Measurements from ENCODE around the gene MYO18A. TPM values are rescaled to one million over a fixed set of nuclear protein-coding genes. Genes with fewer than 3 reads are reported as not detected.

MYO18A gene
- total RNA-seq, 1 donor: 39.8 TPM

- Histone ChIP-seq H3K79me2 (ENCODE audit: insufficient read depth, low read length) (peaks cover 16% of the 10 kb centered on the region), H3K4me2 (ENCODE audit: insufficient read depth, low read length) (no peak overlapping the region)
Observed at GRCh38 chr17:29126268-29126930, 53.8 kb downstream of the MYO18A start.

GRCh38 chr17:29125651-29126050, 54.5 kb downstream of the MYO18A start:
- no peak overlapping the region for H3K4me2 ChIP-seq (ENCODE audit: insufficient read depth, low read length)
- peaks cover 10% of the 10 kb centered on the region for H3K79me2 ChIP-seq (ENCODE audit: insufficient read depth, low read length)
- H3K27ac ChIP-seq (ENCODE audit: low read depth, low read length): no peak overlapping the region
- no peak overlapping the region for H3K4me3 ChIP-seq (ENCODE audit: insufficient read depth, low read length)
- no peak overlapping the region for H2AFZ ChIP-seq (ENCODE audit: low read length)
- H3K9me3 ChIP-seq (ENCODE audit: low read depth, low read length): no peaks in the 10 kb centered on the region
- no peak for DNase-seq (ENCODE audit: insufficient read length, low spot score, missing footprints)
- no peaks in the 10 kb centered on the region for H3K4me1 ChIP-seq (ENCODE audit: insufficient read depth, low read length)
- H3K36me3 ChIP-seq (ENCODE audit: insufficient read depth, low read length): peaks cover 8% of the 10 kb centered on the region
- no peak for TF ChIP-seq CTCF (IDR thresholded peaks at IDR 0.05; ENCODE audit: extremely low read depth, low read depth, low read length)
- H4K20me1 ChIP-seq (ENCODE audit: insufficient read depth, low read length): peaks cover 27% of the 10 kb centered on the region
- no peaks in the 10 kb centered on the region for H3K27me3 ChIP-seq (ENCODE audit: insufficient read depth, low read length)

More at GRCh38 chr17:29126268-29126930, 53.8 kb downstream of the MYO18A start:
- Histone ChIP-seq H2AFZ (ENCODE audit: low read length) (no peak overlapping the region), H3K27me3 (ENCODE audit: insufficient read depth, low read length) (no peaks in the 10 kb centered on the region), H3K27ac (ENCODE audit: low read depth, low read length) (no peak overlapping the region), H3K36me3 (ENCODE audit: insufficient read depth, low read length) (peaks cover 5% of the 10 kb centered on the region), H3K4me1 (ENCODE audit: insufficient read depth, low read length) (peaks cover 7% of the 10 kb centered on the region), H4K20me1 (ENCODE audit: insufficient read depth, low read length) (peaks cover 27% of the 10 kb centered on the region), H3K9me3 (ENCODE audit: low read depth, low read length) (no peaks in the 10 kb centered on the region), H3K4me3 (ENCODE audit: insufficient read depth, low read length) (no peak overlapping the region)
- TF ChIP-seq CTCF (IDR thresholded peaks at IDR 0.05; ENCODE audit: extremely low read depth, low read depth, low read length): no peak
- DNase-seq (ENCODE audit: insufficient read length, low spot score, missing footprints): no peak

DNA sequence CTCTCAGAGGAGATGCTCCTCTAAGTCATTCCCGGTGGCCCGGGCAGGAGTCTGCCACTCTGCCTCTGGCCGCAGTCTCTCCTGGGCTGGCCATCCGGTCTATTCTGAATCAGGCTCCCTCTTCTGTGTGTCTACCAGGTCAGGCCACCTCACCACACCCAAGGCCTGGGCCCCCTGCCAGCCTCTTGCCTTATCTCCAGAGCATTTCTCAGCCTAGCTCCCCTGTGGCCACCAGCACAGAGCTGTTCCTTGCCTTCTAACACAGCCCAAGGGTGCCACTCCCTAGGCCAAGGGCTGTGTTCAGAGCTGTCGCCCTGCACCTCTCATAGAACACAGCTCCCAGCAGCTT, 55.3 kb downstream of the MYO18A start:
- Histone ChIP-seq H3K4me3 (ENCODE audit: insufficient read depth, low read length) (no peak overlapping the region), H3K36me3 (ENCODE audit: insufficient read depth, low read length) (peaks cover 8% of the 10 kb centered on the region), H3K79me2 (ENCODE audit: insufficient read depth, low read length) (peaks cover 8% of the 10 kb centered on the region), H3K9me3 (ENCODE audit: low read depth, low read length) (no peaks in the 10 kb centered on the region), H3K27ac (ENCODE audit: low read depth, low read length) (no peak overlapping the region), H3K4me1 (ENCODE audit: insufficient read depth, low read length) (no peaks in the 10 kb centered on the region), H2AFZ (ENCODE audit: low read length) (no peak overlapping the region), H3K27me3 (ENCODE audit: insufficient read depth, low read length) (no peaks in the 10 kb centered on the region), H4K20me1 (ENCODE audit: insufficient read depth, low read length) (peaks cover 27% of the 10 kb centered on the region), H3K4me2 (ENCODE audit: insufficient read depth, low read length) (no peak overlapping the region)
- TF ChIP-seq CTCF (IDR thresholded peaks at IDR 0.05; ENCODE audit: extremely low read depth, low read depth, low read length): no peak
- peak; percentile 59 for DNase-seq (ENCODE audit: insufficient read length, low spot score, missing footprints)

DNA sequence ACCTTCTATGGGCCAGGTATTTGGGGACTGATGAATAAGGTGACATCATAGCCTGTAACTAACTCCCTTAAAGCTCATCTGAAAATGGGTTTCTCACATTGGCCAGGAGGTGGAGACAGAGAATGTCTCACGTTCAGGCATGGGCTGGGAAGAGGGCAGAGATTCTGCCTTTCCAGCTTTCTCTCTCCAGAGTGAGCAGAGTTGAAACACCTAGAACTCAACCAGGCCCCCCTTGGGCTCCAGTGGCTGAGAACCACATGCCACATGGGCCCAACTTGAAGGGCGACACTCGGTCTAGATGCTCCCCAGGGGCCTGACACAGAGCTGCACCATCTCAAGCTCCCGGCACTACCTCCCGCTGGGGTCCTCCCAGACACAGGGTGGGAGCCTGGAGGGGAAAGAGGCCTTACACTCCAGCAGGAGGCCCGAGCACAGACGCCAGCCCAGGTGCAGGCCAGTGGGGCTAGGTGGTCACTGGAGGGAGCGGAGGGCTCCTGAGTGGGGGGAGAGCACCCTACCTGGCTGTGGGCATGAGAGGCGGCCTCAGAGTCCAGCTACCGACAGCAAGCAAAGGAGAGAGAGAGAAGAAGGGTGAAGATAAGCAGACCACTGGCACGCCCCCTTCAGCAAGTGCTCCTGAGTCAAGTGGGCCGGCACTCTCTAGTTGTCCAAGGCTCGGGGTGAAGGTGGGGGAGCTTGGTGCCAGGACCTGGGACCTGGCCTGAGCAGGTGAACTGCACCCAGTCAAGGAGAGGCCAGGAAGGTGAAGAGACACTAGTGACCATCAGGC, 55.9 kb downstream of the MYO18A start:
- H3K4me2 ChIP-seq (ENCODE audit: insufficient read depth, low read length): no peak overlapping the region
- no peaks in the 10 kb centered on the region for H3K9me3 ChIP-seq (ENCODE audit: low read depth, low read length)
- DNase-seq (ENCODE audit: insufficient read length, low spot score, missing footprints): peak; percentile 96
- H3K36me3 ChIP-seq (ENCODE audit: insufficient read depth, low read length): peaks cover 8% of the 10 kb centered on the region
- no peak overlapping the region for H2AFZ ChIP-seq (ENCODE audit: low read length)
- peak; percentile 83 for TF ChIP-seq CTCF (IDR thresholded peaks at IDR 0.05; ENCODE audit: extremely low read depth, low read depth, low read length)
- no peaks in the 10 kb centered on the region for H3K4me1 ChIP-seq (ENCODE audit: insufficient read depth, low read length)
- H3K79me2 ChIP-seq (ENCODE audit: insufficient read depth, low read length): peaks cover 8% of the 10 kb centered on the region
- H4K20me1 ChIP-seq (ENCODE audit: insufficient read depth, low read length): peaks cover 27% of the 10 kb centered on the region
- H3K27ac ChIP-seq (ENCODE audit: low read depth, low read length): no peak overlapping the region
- H3K27me3 ChIP-seq (ENCODE audit: insufficient read depth, low read length): no peaks in the 10 kb centered on the region
- no peak overlapping the region for H3K4me3 ChIP-seq (ENCODE audit: insufficient read depth, low read length)

Measured in osteoblast (primary cell).